Stimulated activated CD8-positive, alpha-beta memory T cell treated with anti-CD3 and anti-CD28 coated beads, Interleukin-2, amount 100 ng/mL, for 48 hours (primary cell): ENCODE data around the gene PPL.

ENCODE experiments used
- DNase-seq, 2 donors: peaks; one replicate each; pipeline ENCODE4 v3.0.0-alpha.2; 2020; ENCODE audit warnings: low read depth in 2 of 2

Gene PPL

GRCh38 chr16:4888428-4889135, 48.4 kb downstream of the PPL start:
- DNase-seq: no peak

- no peak for DNase-seq
Measured at GRCh38 chr16:4886151-4886550, 50.8 kb downstream of the PPL start.

GRCh38 chr16:4884972-4885874, 51.7 kb downstream of the PPL start:
- DNase-seq: no peak

- DNase-seq: no peak
Measured at GRCh38 chr16:4884209-4884608, 52.7 kb downstream of the PPL start.

GRCh38 chr16:4883501-4883900, 53.4 kb downstream of the PPL start:
- DNase-seq: no peak

- DNase-seq: no peak
Measured at GRCh38 chr16:4882633-4883285, 54.2 kb downstream of the PPL start.

- DNase-seq: no peak
Measured at GRCh38 chr16:4882000-4882632, 54.8 kb downstream of the PPL start.

GRCh38 chr16:4880006-4880580, 56.9 kb downstream of the PPL start:
- no peak for DNase-seq

- no peak for DNase-seq
Measured at GRCh38 chr16:4879049-4879448, 57.9 kb downstream of the PPL start.

- no peak for DNase-seq
Measured at GRCh38 chr16:4877380-4877685, 59.6 kb downstream of the PPL start.

- no peak for DNase-seq
Measured at GRCh38 chr16:4876646-4877379, 60.1 kb downstream of the PPL start.

- no peak for DNase-seq
Measured at GRCh38 chr16:4874666-4875065, 62.3 kb downstream of the PPL start.

- no peak for DNase-seq
Measured at GRCh38 chr16:4873091-4873490, 63.9 kb downstream of the PPL start.

GRCh38 chr16:4871071-4871470, 65.9 kb downstream of the PPL start:
- DNase-seq: no peak

GRCh38 chr16:4870138-4870671, 66.7 kb downstream of the PPL start:
- no peak for DNase-seq

GRCh38 chr16:4869147-4869805, 67.7 kb downstream of the PPL start:
- no peak for DNase-seq

- DNase-seq: no peak
Measured at GRCh38 chr16:4868535-4868934, 68.4 kb downstream of the PPL start.

GRCh38 chr16:4868026-4868425, 68.9 kb downstream of the PPL start:
- no peak for DNase-seq

GRCh38 chr16:4866586-4866985, 70.4 kb downstream of the PPL start:
- DNase-seq: no peak

- no peak for DNase-seq
Measured at GRCh38 chr16:4865231-4865860, 71.6 kb downstream of the PPL start.
